H1 (cell line): ENCODE results near the gene KLHDC4. TPM values are rescaled to one million over a fixed set of nuclear protein-coding genes. Genes with fewer than 3 reads are reported as not detected.

ENCODE experiments used
- CTCF ChIA-PET: fragments of 300-600 bp; sonication (Branson Sonifier 250); formaldehyde crosslinking; loops from one replicate; lab custom pipeline; 2021; ENCODE audit not compliant: partially characterized antibody; lab: Charles Lee
- POLR2A ChIA-PET: fragments of 300-600 bp; sonication (Branson Sonifier 250); formaldehyde crosslinking; loops from one replicate; lab custom pipeline; 2021; ENCODE audit warnings: inconsistent platforms; ENCODE audit not compliant: partially characterized antibody; lab: Charles Lee
- DNase-seq, 2 experiments: peaks; one replicate each; pipeline versions ENCODE4 v3.0.0 to v3.0.0-alpha.2; 2010 to 2022; ENCODE audit warnings: low spot score in 2 of 2, low read depth in 1 of 2, mixed read lengths in 1 of 2
- FAIRE-seq: peaks from 2 replicates; lab custom pipeline; 2011; peaks lifted over from hg19 to GRCh38; lab: Jason Lieb, UNC
- H2AFZ ChIP-seq: 2 replicates; pipeline ENCODE4 v1.8.1; 2012; ENCODE audit warnings: low read length, inconsistent platforms
- H2AK5ac ChIP-seq: 2 replicates; pipeline ENCODE4 v1.6.1; 2013; ENCODE audit warnings: low read depth, low read length
- H2BK120ac ChIP-seq: replicated peaks from 2 replicates; pipeline ENCODE3; 2013; ENCODE audit warnings: low read depth, low read length, inconsistent platforms
- H2BK12ac ChIP-seq: 2 replicates; pipeline ENCODE4 v1.6.1; 2013; ENCODE audit warnings: low read depth, low read length
- H2BK15ac ChIP-seq: 2 replicates; pipeline ENCODE4 v1.6.1; 2013; ENCODE audit warnings: low read length
- H2BK20ac ChIP-seq: 2 replicates; pipeline ENCODE4 v1.6.1; 2013; ENCODE audit warnings: low read length
- H2BK5ac ChIP-seq: 2 replicates; pipeline ENCODE4 v1.6.1; 2013; ENCODE audit warnings: low read depth, low read length
- H3K14ac ChIP-seq: 2 replicates; pipeline ENCODE4 v1.6.1; 2013; ENCODE audit warnings: inconsistent platforms; ENCODE audit not compliant: insufficient read length
- H3K18ac ChIP-seq: 2 replicates; pipeline ENCODE4 v1.6.1; 2013; ENCODE audit warnings: low read length; ENCODE audit errors: extremely low read depth
- H3K23ac ChIP-seq: 2 replicates; pipeline ENCODE4 v1.6.1; 2013; ENCODE audit warnings: inconsistent platforms; ENCODE audit not compliant: insufficient read length
- H3K23me2 ChIP-seq: 2 replicates; pipeline ENCODE4 v1.6.1; 2013; ENCODE audit warnings: low read depth, low read length
- H3K27ac ChIP-seq: 2 replicates; pipeline ENCODE4 v1.6.1; 2011; ENCODE audit warnings: low read depth, low read length, inconsistent platforms
- H3K27me3 ChIP-seq, 4 experiments: replicated peaks in 1 of 4; 1 replicate in 1 of 4; 2 replicates in 3 of 4; pipeline versions ENCODE4 v1.6.1 to v1.8.1; 2011 to 2013; ENCODE audit warnings: low read length in 3 of 4, mild to moderate bottlenecking in 3 of 4, inconsistent platforms in 2 of 4, mixed read lengths in 2 of 4, moderate library complexity in 1 of 4; ENCODE audit not compliant: control insufficient read depth in 3 of 4, insufficient read depth in 3 of 4; ENCODE audit errors: extremely low read depth in 1 of 4
- H3K36me3 ChIP-seq, 4 experiments: 2 replicates each; pipeline versions ENCODE4 v1.6.1 to v1.8.1; 2011 to 2013; ENCODE audit warnings: mild to moderate bottlenecking in 4 of 4, low read length in 3 of 4, moderate library complexity in 2 of 4, control low read depth in 1 of 4, inconsistent platforms in 1 of 4; ENCODE audit not compliant: insufficient read depth in 4 of 4, control insufficient read depth in 2 of 4
- H3K4ac ChIP-seq: replicated peaks from 2 replicates; pipeline ENCODE3; 2013; ENCODE audit warnings: low read length, low read depth, mixed read lengths, inconsistent platforms; ENCODE audit not compliant: insufficient read length
- H3K4me1 ChIP-seq, 4 experiments: replicated peaks in 1 of 4; 1 replicate in 1 of 4; 2 replicates in 3 of 4; pipeline versions ENCODE4 v1.6.1 to v1.8.1; 2011 to 2013; ENCODE audit warnings: low read length in 3 of 4, inconsistent platforms in 2 of 4, mixed read lengths in 1 of 4; ENCODE audit not compliant: insufficient read depth in 4 of 4, control insufficient read depth in 3 of 4
- H3K4me2 ChIP-seq, 2 experiments: 2 replicates each; pipeline versions ENCODE4 v1.6.1 to v1.8.1; 2011 to 2013; ENCODE audit warnings: low read depth in 2 of 2, low read length in 2 of 2, control low read depth in 1 of 2, inconsistent platforms in 1 of 2, mild to moderate bottlenecking in 1 of 2; ENCODE audit not compliant: insufficient read depth in 1 of 2
- H3K4me3 ChIP-seq, 4 experiments: fragments of 200-600, 300-600 bp in 1 of 4; sonication (generic), shearing (Covaris generic), sonication (Bioruptor Twin) in 1 of 4; 2 replicates each; pipeline versions ENCODE4 v1.5.1 to v1.8.1; 2011 to 2016; ENCODE audit warnings: low read length in 4 of 4, low read depth in 3 of 4, control low read depth in 2 of 4, inconsistent platforms in 2 of 4, mild to moderate bottlenecking in 2 of 4, mixed read lengths in 1 of 4, moderate library complexity in 1 of 4; ENCODE audit not compliant: insufficient read depth in 2 of 4; ENCODE audit errors: extremely low read depth in 1 of 4
- H3K56ac ChIP-seq: replicated peaks from 2 replicates; pipeline ENCODE3; 2013; ENCODE audit warnings: low read depth, mild to moderate bottlenecking, mixed read lengths, low read length, inconsistent platforms; ENCODE audit not compliant: insufficient read length
- H3K79me1 ChIP-seq: 2 replicates; pipeline ENCODE4 v1.6.1; 2013; ENCODE audit warnings: low read depth, low read length, control low read depth
- H3K79me2 ChIP-seq, 2 experiments: 2 replicates each; pipeline versions ENCODE4 v1.6.1 to v1.8.1; 2012 to 2013; ENCODE audit warnings: low read length in 2 of 2, mild to moderate bottlenecking in 2 of 2, inconsistent platforms in 1 of 2; ENCODE audit not compliant: insufficient read depth in 2 of 2, control insufficient read depth in 1 of 2
- H3K9ac ChIP-seq, 4 experiments: replicated peaks in 1 of 4; 1 replicate in 1 of 4; 2 replicates in 3 of 4; pipeline versions ENCODE4 v1.6.1 to v1.8.1; 2011 to 2013; ENCODE audit warnings: low read depth in 3 of 4, low read length in 3 of 4, control low read depth in 2 of 4, mild to moderate bottlenecking in 2 of 4, moderate library complexity in 2 of 4, inconsistent platforms in 1 of 4; ENCODE audit errors: extremely low read depth in 1 of 4
- H3K9me3 ChIP-seq, 2 experiments: 2 replicates each; pipeline versions ENCODE4 v1.6.1 to v1.8.1; 2012 to 2013; ENCODE audit warnings: mild to moderate bottlenecking in 2 of 2, moderate library complexity in 2 of 2, control low read depth in 1 of 2, inconsistent platforms in 1 of 2, low read depth in 1 of 2, low read length in 1 of 2, mixed read lengths in 1 of 2; ENCODE audit not compliant: insufficient read depth in 2 of 2
- H4K20me1 ChIP-seq, 2 experiments: replicated peaks in 1 of 2; 2 replicates each; pipeline versions ENCODE3 to v1.8.1; 2011 to 2013; ENCODE audit warnings: inconsistent platforms in 2 of 2, low read length in 2 of 2, mild to moderate bottlenecking in 1 of 2; ENCODE audit not compliant: insufficient read depth in 2 of 2, control insufficient read depth in 1 of 2
- H4K5ac ChIP-seq: 2 replicates; pipeline ENCODE4 v1.6.1; 2013; ENCODE audit warnings: low read length, low read depth, mixed read lengths, inconsistent platforms; ENCODE audit not compliant: insufficient read length
- H4K8ac ChIP-seq: 2 replicates; pipeline ENCODE4 v1.8.0; 2013; ENCODE audit warnings: mild to moderate bottlenecking, moderate library complexity, low read length, inconsistent platforms; ENCODE audit not compliant: insufficient read depth; ENCODE audit errors: extremely low read depth
- H4K91ac ChIP-seq: replicated peaks from 2 replicates; pipeline ENCODE3; 2013; ENCODE audit warnings: low read length, mixed read lengths, inconsistent platforms; ENCODE audit not compliant: insufficient read length
- BCL11A ChIP-seq, 2 experiments: IDR thresholded peaks; one replicate each; pipeline ENCODE4 v1.6.1; 2011; ENCODE audit warnings: low read depth in 2 of 2, low read length in 2 of 2, mild to moderate bottlenecking in 2 of 2
- E2F6 ChIP-seq: IDR thresholded peaks from 2 replicates; pipeline ENCODE4 v1.6.1; 2012; ENCODE audit warnings: inconsistent platforms
- FOSL1 ChIP-seq: IDR thresholded peaks from 2 replicates; pipeline ENCODE4 v1.6.1; 2011; ENCODE audit warnings: mild to moderate bottlenecking, low read depth, low read length, moderate library complexity; ENCODE audit not compliant: insufficient read depth
- RBBP5 ChIP-seq: IDR thresholded peaks from 2 replicates; pipeline ENCODE4 v1.7.1; 2012; ENCODE audit warnings: low read depth, mild to moderate bottlenecking, inconsistent platforms, low read length, moderate library complexity, borderline replicate concordance
- SP1 ChIP-seq: IDR thresholded peaks from 2 replicates; pipeline ENCODE4 v1.6.1; 2011; ENCODE audit warnings: low read depth, low read length
- WGBS, 2 experiments: shearing (Covaris generic) in 1 of 2; methylation state at CpG; one replicate each; pipeline versions ENCODE4 v1.1.6 to v1.1.7; 2013 to 2015; ENCODE audit warnings: low lambda C conversion rate in 2 of 2, mixed read lengths in 2 of 2, inconsistent platforms in 1 of 2, low coverage in 1 of 2, missing lambda C conversion rate in 1 of 2; ENCODE audit not compliant: insufficient replicate concordance in 2 of 2, insufficient coverage in 1 of 2, insufficient read length in 1 of 2; ENCODE audit errors: extremely low coverage in 1 of 2, missing lambda C conversion rate in 1 of 2; 5-methylcytosine and 5-hydroxymethylcytosine counted together
- polyA plus RNA-seq, 7 experiments: library from polyadenylated mRNA; depleted of rRNA in 3 of 7; stranded (reverse) in 5 of 7; unstranded in 2 of 7; fragments of >200 nt in 5 of 7; fragments of 200-250 nt in 2 of 7; gene quantifications; 1 replicate in 5 of 7; 2 replicates in 1 of 7; 4 replicates in 1 of 7; pipeline versions ENCODE4 v1.2.1 to v1.2.3, GENCODE V29; 2011 to 2013; ENCODE audit warnings: missing spikeins in 2 of 7, mixed read lengths in 2 of 7
- total RNA-seq: library from RNA; stranded (reverse); fragmentation: NEBNext Ultra II Directional; extraction: Animal tissue kit (Norgen Biotek cat#: 25700); gene quantifications from 2 replicates; pipeline ENCODE4 v1.2.1, GENCODE V29; 2021
- TF ChIP-seq, protein P1 (sequence below): IDR thresholded peaks from 2 replicates; pipeline ENCODE4 v1.6.1; 2012; ENCODE audit warnings: low read length, inconsistent platforms

The KLHDC4 gene
- total and polyA plus RNA-seq, 2 of the 8 experiments (the other 6 are each of a cell fraction or from before 2014, with no cell fraction given): 23.7 to 63.9 TPM

- Histone ChIP-seq H3K27ac (no peak overlapping the region), H2AK5ac (no peak overlapping the region), H2AFZ (no peak overlapping the region), H3K27me3 (no peaks in the 10 kb centered on the region), H3K79me1 (peaks cover 15% of the 10 kb centered on the region), H3K56ac (no peak overlapping the region), H2BK12ac (no peak overlapping the region), H3K4ac (no peak overlapping the region), H3K79me2 (peaks cover 4 to 35% of the 10 kb centered on the region in 2 experiments; a peak in 3 of 4 replicates), H3K9ac (no peak overlapping the region), H2BK5ac (no peak overlapping the region), H4K8ac (no peak overlapping the region), H3K23me2 (no peaks in the 10 kb centered on the region; the same call in 1 of the 2 replicates), H3K36me3 (peaks cover 5 to 20% (median 13%) of the 10 kb centered on the region in 4 experiments; a peak in 6 of 8 replicates), H2BK120ac (no peak overlapping the region), H2BK15ac (no peak overlapping the region), H3K4me2 (no peak overlapping the region), H3K18ac (no peak overlapping the region), H3K14ac (no peak overlapping the region), H3K23ac (no peak overlapping the region), H4K91ac (no peak overlapping the region), H3K4me1 (peaks cover 0 to 2% (median under 1%) of the 10 kb centered on the region in 4 experiments; a peak in 2 of 7 replicates), H3K9me3 (no peaks in the 10 kb centered on the region), H4K5ac (no peak overlapping the region), H4K20me1 (peaks cover 14 to 20% of the 10 kb centered on the region in 2 experiments), H3K4me3 (no peak overlapping the region), H2BK20ac (no peak overlapping the region)
- WGBS, 2 experiments: 92% methylated on average over 10 of the region's 11 CpGs; no CpG with 5 or more reads in 1 of the 2 experiments
- no peak for DNase-seq
- POLR2A ChIA-PET: interaction anchor here (0.6 to 5.4 kb wide), 3 partner anchors 11 to 42 kb away, joined by 3 to 39 read pairs (median 3); no protein-coding TSS in a partner anchor
- FAIRE-seq: no peak
- CTCF ChIA-PET: no interaction called here
- no peak for TF ChIP-seq BCL11A (IDR thresholded peaks at IDR 0.05; ENCODE audit: low read depth in 2 of 2, low read length in 2 of 2)
- TF ChIP-seq RBBP5: no peak
- TF ChIP-seq FOSL1: no peak
- no peak for TF ChIP-seq SP1
- TF ChIP-seq, protein P1, sequence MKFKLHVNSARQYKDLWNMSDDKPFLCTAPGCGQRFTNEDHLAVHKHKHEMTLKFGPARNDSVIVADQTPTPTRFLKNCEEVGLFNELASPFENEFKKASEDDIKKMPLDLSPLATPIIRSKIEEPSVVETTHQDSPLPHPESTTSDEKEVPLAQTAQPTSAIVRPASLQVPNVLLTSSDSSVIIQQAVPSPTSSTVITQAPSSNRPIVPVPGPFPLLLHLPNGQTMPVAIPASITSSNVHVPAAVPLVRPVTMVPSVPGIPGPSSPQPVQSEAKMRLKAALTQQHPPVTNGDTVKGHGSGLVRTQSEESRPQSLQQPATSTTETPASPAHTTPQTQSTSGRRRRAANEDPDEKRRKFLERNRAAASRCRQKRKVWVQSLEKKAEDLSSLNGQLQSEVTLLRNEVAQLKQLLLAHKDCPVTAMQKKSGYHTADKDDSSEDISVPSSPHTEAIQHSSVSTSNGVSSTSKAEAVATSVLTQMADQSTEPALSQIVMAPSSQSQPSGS: no peak
- TF ChIP-seq E2F6: no peak
Observed at GRCh38 chr16:87733190-87733589, 32.6 kb downstream of the KLHDC4 start.
